NCI-H526 treated with DMSO at 0.1 percent for 48 hours (cell line): ENCODE measurements around the gene STAT5B.
"Not testable (repeated sequence)": the region's sequence is repeated elsewhere in the genome, so short reads cannot be mapped to it uniquely, and the experiment has no call there.

ENCODE experiments used
- DNase-seq: peaks from one replicate; lab custom pipeline; 2025; lab: John Stamatoyannopoulos, UW

STAT5B gene

GRCh38 chr17:42233156-42233555 lies 43.0 kb downstream of the STAT5B start:
- no peak for DNase-seq

- DNase-seq = no peak
Observed at GRCh38 chr17:42230225-42230624, 46.0 kb downstream of the STAT5B start.

GRCh38 chr17:42227849-42228700 lies 48.1 kb downstream of the STAT5B start:
- DNase-seq = no peak

- DNase-seq = no peak
Observed at GRCh38 chr17:42225646-42226045, 50.5 kb downstream of the STAT5B start.

- no peak for DNase-seq
Observed at GRCh38 chr17:42224651-42225050, 51.5 kb downstream of the STAT5B start.

GRCh38 chr17:42221886-42222745 lies 54.1 kb downstream of the STAT5B start:
- no peak for DNase-seq

- not testable (repeated sequence) for DNase-seq
Observed at GRCh38 chr17:42219280-42219679, 56.9 kb downstream of the STAT5B start.

GRCh38 chr17:42214156-42214555 lies 62.0 kb downstream of the STAT5B start:
- DNase-seq = no peak

GRCh38 chr17:42212382-42212781 lies 63.8 kb downstream of the STAT5B start:
- DNase-seq = no peak

- not testable (repeated sequence) for DNase-seq
Observed at GRCh38 chr17:42211921-42212341, 64.3 kb downstream of the STAT5B start.

- DNase-seq = no peak
Observed at GRCh38 chr17:42210046-42210445, 66.1 kb downstream of the STAT5B start.

GRCh38 chr17:42206153-42206612 lies 70.0 kb downstream of the STAT5B start:
- DNase-seq = not testable (repeated sequence)

- no peak for DNase-seq
Observed at GRCh38 chr17:42203354-42203753, 72.8 kb downstream of the STAT5B start.

- DNase-seq = no peak
Observed at GRCh38 chr17:42202696-42203095, 73.5 kb downstream of the STAT5B start.

GRCh38 chr17:42202159-42202558 lies 74.0 kb downstream of the STAT5B start:
- DNase-seq = no peak

GRCh38 chr17:42201458-42201772 lies 74.8 kb downstream of the STAT5B start:
- no peak for DNase-seq

GRCh38 chr17:42200706-42201457 lies 75.3 kb downstream of the STAT5B start:
- DNase-seq = no peak

- DNase-seq = no peak
Observed at GRCh38 chr17:42199416-42200011, 76.7 kb downstream of the STAT5B start.

- DNase-seq = no peak
Observed at GRCh38 chr17:42198897-42199296, 77.3 kb downstream of the STAT5B start.

GRCh38 chr17:42197564-42198156 lies 78.5 kb downstream of the STAT5B start:
- no peak for DNase-seq
